Neural progenitor cell (in vitro differentiated cells): ENCODE measurements around the gene SLC12A9. TPM values are rescaled to one million over a fixed set of nuclear protein-coding genes. Genes with fewer than 3 reads are reported as not detected.
"Not testable (repeated sequence)": the region's sequence is repeated elsewhere in the genome, so short reads cannot be mapped to it uniquely, and the experiment has no call there.

Experiments used
- DNase-seq: peaks from one replicate; pipeline ENCODE4 v3.0.0-alpha.2; 2016; ENCODE audit warnings: low spot score
- H2AFZ ChIP-seq: fragments of 200-600 bp; sonication (generic); replicated peaks from 2 replicates; pipeline ENCODE4 v1.6.1; 2016; ENCODE audit warnings: antibody characterized with exemption
- H3F3A ChIP-seq: fragments of 200-600 bp; sonication (generic); 2 replicates; pipeline ENCODE4 v1.6.1; 2016; ENCODE audit warnings: antibody characterized with exemption, low read depth
- H3K27ac ChIP-seq: fragments of 200-600 bp; sonication (generic); 2 replicates; pipeline ENCODE4 v1.5.1; 2016; ENCODE audit warnings: mild to moderate bottlenecking
- H3K27me3 ChIP-seq: fragments of 200-600 bp; sonication (generic); 2 replicates; pipeline ENCODE4 v1.6.1; 2016; ENCODE audit warnings: mild to moderate bottlenecking, moderate library complexity
- H3K36me3 ChIP-seq: fragments of 200-600 bp; sonication (generic); 2 replicates; pipeline ENCODE4 v1.5.1; 2016
- H3K4me1 ChIP-seq: fragments of 200-600 bp; sonication (generic); 2 replicates; pipeline ENCODE4 v1.6.1; 2016; ENCODE audit warnings: mixed run types
- H3K4me2 ChIP-seq: fragments of 200-600 bp; sonication (generic); 2 replicates; pipeline ENCODE4 v1.6.1; 2016
- H3K4me3 ChIP-seq: fragments of 200-600 bp; sonication (generic); 2 replicates; pipeline ENCODE4 v1.5.1; 2016
- H3K79me2 ChIP-seq: fragments of 200-600 bp; sonication (generic); 2 replicates; pipeline ENCODE4 v1.6.1; 2016; ENCODE audit warnings: low read depth
- H3K9ac ChIP-seq: fragments of 200-600 bp; sonication (generic); 2 replicates; pipeline ENCODE4 v1.6.1; 2016
- H3K9me3 ChIP-seq: fragments of 200-600 bp; sonication (generic); 2 replicates; pipeline ENCODE4 v1.5.1; 2016; ENCODE audit warnings: low read depth
- H4K20me1 ChIP-seq: fragments of 200-600 bp; sonication (generic); 2 replicates; pipeline ENCODE4 v1.6.1; 2016; ENCODE audit warnings: low read depth
- H3K27ac Mint-ChIP-seq: 3 replicates; pipeline ENCODE4 v1.8.0; 2021; ENCODE audit warnings: mixed read lengths
- H3K27me3 Mint-ChIP-seq: 2 replicates; pipeline ENCODE4 v1.8.0; 2022; ENCODE audit warnings: low read depth, mild to moderate bottlenecking, inconsistent platforms, moderate library complexity, mixed read lengths; ENCODE audit not compliant: insufficient read depth
- H3K36me3 Mint-ChIP-seq: 3 replicates; pipeline ENCODE4 v1.8.0; 2021; ENCODE audit warnings: mixed read lengths
- H3K4me1 Mint-ChIP-seq: 3 replicates; pipeline ENCODE4 v1.8.0; 2021; ENCODE audit warnings: mixed read lengths
- H3K4me3 Mint-ChIP-seq: 3 replicates; pipeline ENCODE4 v1.8.0; 2021; ENCODE audit warnings: mild to moderate bottlenecking, moderate library complexity, mixed read lengths
- H3K9me3 Mint-ChIP-seq: 3 replicates; pipeline ENCODE4 v1.8.0; 2020; ENCODE audit warnings: mixed read lengths
- EZH2 ChIP-seq: fragments of 200-600 bp; sonication (generic); IDR thresholded peaks from 2 replicates; pipeline ENCODE4 v1.6.1; 2017; ENCODE audit warnings: antibody characterized with exemption, mild to moderate bottlenecking, moderate library complexity
- EZH2phosphoT487 ChIP-seq: fragments of 200-600 bp; sonication (generic); IDR thresholded peaks from 2 replicates; pipeline ENCODE4 v1.6.1; 2017; ENCODE audit warnings: antibody characterized with exemption
- total RNA-seq: library from RNA; depleted of rRNA; stranded (reverse); fragments of >200 nt; gene quantifications from 2 replicates; pipeline ENCODE4 v1.2.3, GENCODE V29; 2015; ENCODE audit warnings: low replicate concordance
- TF ChIP-seq, protein P1 (sequence below): fragments of 200-600 bp; sonication (generic); IDR thresholded peaks from 2 replicates; pipeline ENCODE4 v1.5.1; 2017; ENCODE audit warnings: antibody characterized with exemption, mild to moderate bottlenecking

The SLC12A9 gene
- total RNA-seq, 1 donor from 2014 or later, result 3.5 TPM

DNA sequence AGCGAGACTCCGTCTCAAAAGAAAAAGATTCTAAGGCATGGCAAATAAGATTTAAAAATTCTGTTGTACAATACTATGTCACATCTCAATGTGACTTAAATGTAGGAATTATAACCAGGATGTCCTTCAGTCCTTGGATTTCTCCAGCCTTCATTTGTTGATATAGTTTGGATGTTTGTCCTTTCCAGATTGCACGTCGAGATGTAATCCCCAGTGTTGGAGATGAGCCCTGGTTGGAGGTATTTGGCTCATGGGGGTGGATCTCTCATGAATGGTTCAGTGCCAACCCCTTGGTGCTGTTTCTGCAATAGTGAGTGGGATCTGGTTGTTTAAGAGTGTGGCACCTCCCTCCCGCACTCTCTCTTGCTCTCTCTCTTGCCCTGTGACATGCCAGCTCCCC lies 56.0 kb downstream of the SLC12A9 start:
- Histone ChIP-seq H3K9ac (no peak overlapping the region), H2AFZ (no peak overlapping the region), H3K79me2 (no peaks in the 10 kb centered on the region), H3F3A (peaks cover 6% of the 10 kb centered on the region), H3K27me3 (no peaks in the 10 kb centered on the region), H4K20me1 (no peaks in the 10 kb centered on the region), H3K27ac (no peak overlapping the region), H3K36me3 (no peaks in the 10 kb centered on the region), H3K4me1 (no peaks in the 10 kb centered on the region), H3K4me2 (no peak overlapping the region), H3K4me3 (no peak overlapping the region), H3K9me3 (no peaks in the 10 kb centered on the region)
- TF ChIP-seq EZH2phosphoT487 (no peak), EZH2 (no peak)
- TF ChIP-seq, protein P1, sequence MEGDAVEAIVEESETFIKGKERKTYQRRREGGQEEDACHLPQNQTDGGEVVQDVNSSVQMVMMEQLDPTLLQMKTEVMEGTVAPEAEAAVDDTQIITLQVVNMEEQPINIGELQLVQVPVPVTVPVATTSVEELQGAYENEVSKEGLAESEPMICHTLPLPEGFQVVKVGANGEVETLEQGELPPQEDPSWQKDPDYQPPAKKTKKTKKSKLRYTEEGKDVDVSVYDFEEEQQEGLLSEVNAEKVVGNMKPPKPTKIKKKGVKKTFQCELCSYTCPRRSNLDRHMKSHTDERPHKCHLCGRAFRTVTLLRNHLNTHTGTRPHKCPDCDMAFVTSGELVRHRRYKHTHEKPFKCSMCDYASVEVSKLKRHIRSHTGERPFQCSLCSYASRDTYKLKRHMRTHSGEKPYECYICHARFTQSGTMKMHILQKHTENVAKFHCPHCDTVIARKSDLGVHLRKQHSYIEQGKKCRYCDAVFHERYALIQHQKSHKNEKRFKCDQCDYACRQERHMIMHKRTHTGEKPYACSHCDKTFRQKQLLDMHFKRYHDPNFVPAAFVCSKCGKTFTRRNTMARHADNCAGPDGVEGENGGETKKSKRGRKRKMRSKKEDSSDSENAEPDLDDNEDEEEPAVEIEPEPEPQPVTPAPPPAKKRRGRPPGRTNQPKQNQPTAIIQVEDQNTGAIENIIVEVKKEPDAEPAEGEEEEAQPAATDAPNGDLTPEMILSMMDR, result no peak
- peaks cover 17% of the 10 kb centered on the region for H3K27me3 Mint-ChIP-seq
- H3K9me3 Mint-ChIP-seq, result peaks cover 3% of the 10 kb centered on the region
- H3K4me3 Mint-ChIP-seq, result no peak overlapping the region
- no peak for DNase-seq
- no peaks in the 10 kb centered on the region for H3K4me1 Mint-ChIP-seq
- H3K36me3 Mint-ChIP-seq, result no peaks in the 10 kb centered on the region
- no peak overlapping the region for H3K27ac Mint-ChIP-seq

DNA sequence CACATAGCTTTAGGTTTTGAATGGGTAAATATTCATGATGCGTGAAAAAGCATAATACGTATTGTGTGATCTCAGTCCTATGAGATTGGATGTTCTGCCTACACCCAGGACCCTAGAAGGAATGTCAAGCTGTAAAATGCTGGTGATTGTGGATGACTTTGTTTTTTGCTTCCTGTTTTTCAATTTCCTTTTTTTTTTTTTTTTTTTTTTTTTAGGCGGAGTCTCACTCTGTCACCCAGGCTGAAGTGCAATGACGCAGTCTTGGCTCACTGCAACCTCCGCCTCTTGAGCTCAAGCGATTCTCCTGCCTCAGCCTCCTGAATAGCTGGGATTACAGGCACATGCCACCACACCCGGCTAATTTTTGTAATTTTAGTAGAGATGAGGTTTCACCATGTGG lies 57.9 kb downstream of the SLC12A9 start:
- H3F3A ChIP-seq, H3K9me3 Mint-ChIP-seq, H3K79me2 ChIP-seq, H3K4me3 Mint-ChIP-seq, H3K36me3 Mint-ChIP-seq, H3K4me2 ChIP-seq, H3K4me1 ChIP-seq, H3K4me1 Mint-ChIP-seq, DNase-seq, H4K20me1 ChIP-seq, H2AFZ ChIP-seq, H3K9ac ChIP-seq, H3K27ac ChIP-seq, H3K27ac Mint-ChIP-seq, H3K4me3 ChIP-seq, H3K27me3 ChIP-seq, H3K9me3 ChIP-seq, H3K36me3 ChIP-seq: not testable (repeated sequence)
- peaks cover 17% of the 10 kb centered on the region for H3K27me3 Mint-ChIP-seq

DNA sequence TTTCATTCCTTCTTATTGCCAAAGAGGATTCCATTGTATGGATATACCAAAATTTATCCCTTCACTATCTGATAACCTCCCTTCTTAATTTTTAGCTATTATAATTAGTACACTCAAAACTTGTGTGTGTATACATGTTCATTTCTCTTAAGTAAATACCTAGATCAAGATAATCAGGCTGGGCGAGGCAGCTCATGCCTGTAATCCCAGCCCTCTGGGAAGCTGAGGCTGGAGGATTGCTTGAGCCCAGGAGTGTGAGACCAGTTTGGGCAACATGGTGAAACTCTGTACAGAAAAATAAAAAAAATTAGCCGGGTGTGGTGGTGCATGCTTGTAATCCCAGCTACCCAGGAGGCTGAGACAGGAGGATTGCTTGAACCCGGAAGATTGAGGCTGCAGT lies 59.0 kb downstream of the SLC12A9 start:
- Histone ChIP-seq H3K4me1 (no peaks in the 10 kb centered on the region), H3F3A (peaks cover 6% of the 10 kb centered on the region), H3K27me3 (no peaks in the 10 kb centered on the region), H3K36me3 (no peaks in the 10 kb centered on the region), H3K27ac (no peak overlapping the region), H3K4me3 (no peak overlapping the region), H3K9ac (no peak overlapping the region), H2AFZ (no peak overlapping the region), H3K4me2 (no peak overlapping the region), H4K20me1 (no peaks in the 10 kb centered on the region), H3K9me3 (no peaks in the 10 kb centered on the region), H3K79me2 (no peaks in the 10 kb centered on the region)
- peaks cover 4% of the 10 kb centered on the region for H3K9me3 Mint-ChIP-seq
- H3K36me3 Mint-ChIP-seq, result no peaks in the 10 kb centered on the region
- no peak for TF ChIP-seq EZH2phosphoT487
- TF ChIP-seq EZH2, result no peak
- no peak for DNase-seq
- H3K4me3 Mint-ChIP-seq, result no peak overlapping the region
- no peaks in the 10 kb centered on the region for H3K4me1 Mint-ChIP-seq
- H3K27me3 Mint-ChIP-seq, result peaks cover 14% of the 10 kb centered on the region
- H3K27ac Mint-ChIP-seq, result no peak overlapping the region

DNA sequence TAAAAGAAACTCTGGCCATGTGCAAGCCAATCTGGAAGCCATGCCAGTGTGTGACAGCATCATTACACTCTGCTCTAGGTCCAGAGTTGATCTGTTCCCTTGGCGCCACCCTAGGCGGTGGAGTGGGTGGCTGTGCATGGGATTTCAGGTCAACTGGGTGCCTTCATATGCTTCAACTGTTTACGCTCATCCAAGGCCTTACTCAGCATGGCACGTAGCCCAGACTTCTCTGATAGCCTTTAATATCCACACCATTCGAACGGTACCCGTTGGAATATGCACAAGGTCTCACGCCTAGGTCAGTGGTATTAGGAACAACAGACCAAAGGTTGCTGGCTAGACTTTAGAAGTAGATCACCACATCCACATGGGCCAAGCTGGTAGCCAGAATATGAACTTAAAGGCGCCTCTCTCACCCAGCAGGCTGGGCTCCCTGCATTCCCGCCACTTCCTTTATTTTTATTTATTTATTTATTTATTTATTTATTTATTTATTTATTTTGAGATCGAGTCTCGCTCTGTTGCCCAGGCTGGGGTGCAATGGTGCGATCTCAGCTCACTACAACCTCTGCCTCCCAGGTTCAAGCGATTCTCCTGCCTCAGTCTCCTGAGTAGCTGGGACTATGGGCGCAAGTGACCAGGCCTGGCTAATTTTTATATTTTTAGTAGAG lies 61.8 kb downstream of the SLC12A9 start:
- Histone ChIP-seq H3K9ac (no peak overlapping the region), H2AFZ (no peak overlapping the region), H3K4me1 (no peaks in the 10 kb centered on the region), H3K27ac (no peak overlapping the region), H3K4me3 (no peak overlapping the region), H3K79me2 (no peaks in the 10 kb centered on the region), H3K9me3 (no peaks in the 10 kb centered on the region), H3K4me2 (no peak overlapping the region), H3K27me3 (no peaks in the 10 kb centered on the region), H3K36me3 (no peaks in the 10 kb centered on the region), H3F3A (peaks cover 6% of the 10 kb centered on the region), H4K20me1 (no peaks in the 10 kb centered on the region)
- H3K27ac Mint-ChIP-seq, result no peak overlapping the region
- H3K27me3 Mint-ChIP-seq, result peaks cover 9% of the 10 kb centered on the region
- no peaks in the 10 kb centered on the region for H3K36me3 Mint-ChIP-seq
- no peak for DNase-seq
- no peaks in the 10 kb centered on the region for H3K4me1 Mint-ChIP-seq
- peaks cover 1% of the 10 kb centered on the region for H3K9me3 Mint-ChIP-seq
- no peak overlapping the region for H3K4me3 Mint-ChIP-seq
- TF ChIP-seq, protein P1, result no peak
- TF ChIP-seq EZH2phosphoT487 (no peak), EZH2 (no peak)
